CD4-positive, alpha-beta T cell treated with Interleukin-10 for 1 hour (primary cell): ENCODE results near the gene OR8G1.
"Not testable (repeated sequence)": the region's sequence is repeated elsewhere in the genome, so short reads cannot be mapped to it uniquely, and the experiment has no call there.

Experiments
- DNase-seq: peaks from one replicate; pipeline ENCODE4 v3.0.0-alpha.2; 2020

Gene OR8G1

GRCh38 chr11:124249869-124250268, 9.0 kb downstream of the OR8G1 start:
- DNase-seq = not testable (repeated sequence)

- DNase-seq = no peak
Observed at GRCh38 chr11:124256076-124256475, 15.2 kb downstream of the OR8G1 start, which contains the start of gene OR8G5. TSS of gene OR8G5 (plus strand) at chr11:124256376. CDS start at chr11:124264932, 8,556 bp downstream.

GRCh38 chr11:124265041-124265440, 24.1 kb downstream of the OR8G1 start:
- DNase-seq = not testable (repeated sequence)

GRCh38 chr11:124270886-124271285, 30.0 kb downstream of the OR8G1 start:
- DNase-seq = not testable (repeated sequence)

- no peak for DNase-seq
Observed at GRCh38 chr11:124274000-124274399, 33.1 kb downstream of the OR8G1 start.

GRCh38 chr11:124276081-124276480, 35.2 kb downstream of the OR8G1 start:
- no peak for DNase-seq

GRCh38 chr11:124277207-124277606, 36.3 kb downstream of the OR8G1 start:
- no peak for DNase-seq

GRCh38 chr11:124277804-124278203, 36.9 kb downstream of the OR8G1 start:
- no peak for DNase-seq

- no peak for DNase-seq
Observed at GRCh38 chr11:124278261-124278660, 37.4 kb downstream of the OR8G1 start.

- no peak for DNase-seq
Observed at GRCh38 chr11:124285610-124286344, 44.9 kb downstream of the OR8G1 start.

- no peak for DNase-seq
Observed at GRCh38 chr11:124294687-124295086, 53.8 kb downstream of the OR8G1 start.

GRCh38 chr11:124296016-124296415, 55.1 kb downstream of the OR8G1 start:
- DNase-seq = no peak

- no peak for DNase-seq
Observed at GRCh38 chr11:124297921-124298320, 57.0 kb downstream of the OR8G1 start.

GRCh38 chr11:124301548-124301947, 60.7 kb downstream of the OR8G1 start:
- no peak for DNase-seq

GRCh38 chr11:124302347-124303125, 61.6 kb downstream of the OR8G1 start:
- no peak for DNase-seq
